Gastrocnemius medialis (tissue), 4 donors: ENCODE measurements around the gene TYK2. TPM values are rescaled to one million over a fixed set of nuclear protein-coding genes. Genes with fewer than 3 reads are reported as not detected.

ENCODE experiments used
- ATAC-seq, 2 donors: fragments of 150-250 bp; one replicate each; pipeline ENCODE4 v1.9.1; 2016
- DNase-seq, 2 donors: peaks; one replicate each; pipeline ENCODE4 v3.0.0-alpha.2; 2019
- H3K27ac ChIP-seq, 4 donors: fragments of 200-600 bp; sonication (generic); 1 replicate in 1 of 4; 2 replicates in 3 of 4; pipeline ENCODE4 v1.5.1; 2016 to 2018; ENCODE audit warnings: mild to moderate bottlenecking in 2 of 4, moderate library complexity in 1 of 4
- H3K27me3 ChIP-seq, 3 donors: fragments of 200-600 bp; sonication (generic) in 2 of 3; 1 replicate in 1 of 3; 2 replicates in 2 of 3; pipeline versions ENCODE4 v1.5.1 to v1.6.0; 2016 to 2019; ENCODE audit warnings: mild to moderate bottlenecking in 1 of 3, moderate library complexity in 1 of 3
- H3K36me3 ChIP-seq, 2 donors: fragments of 200-600 bp; sonication (generic) in 1 of 2; one replicate each; pipeline ENCODE4 v1.5.1; 2017 to 2018
- H3K4me1 ChIP-seq, 2 donors: fragments of 200-600 bp; sonication (generic) in 1 of 2; one replicate each; pipeline ENCODE4 v1.5.1; 2016 to 2017; ENCODE audit warnings: mild to moderate bottlenecking in 2 of 2
- H3K4me3 ChIP-seq, 4 donors: fragments of 200-600 bp; sonication (generic) in 3 of 4; 1 replicate in 1 of 4; 2 replicates in 3 of 4; pipeline ENCODE4 v1.5.1; 2016 to 2019; ENCODE audit warnings: mild to moderate bottlenecking in 2 of 4
- H3K9me3 ChIP-seq, 3 donors: fragments of 200-600 bp; sonication (generic) in 2 of 3; 1 replicate in 1 of 3; 2 replicates in 2 of 3; pipeline ENCODE4 v1.5.1; 2016 to 2019
- CTCF ChIP-seq, 5 experiments: fragments of 450-650 bp in 3 of 5; fragments of 200-600 bp in 2 of 5; sonication (generic) in 2 of 5; IDR thresholded peaks in 4 of 5; conservative IDR thresholded peaks in 1 of 5; 1 replicate in 4 of 5; 2 replicates in 1 of 5; pipeline ENCODE4 v1.5.1; 2016 to 2019; ENCODE audit warnings: antibody characterized with exemption in 5 of 5, mild to moderate bottlenecking in 3 of 5, moderate library complexity in 3 of 5
- POLR2A ChIP-seq, 2 donors: fragments of 450-650 bp; IDR thresholded peaks; one replicate each; pipeline ENCODE4 v1.6.1; 2017; ENCODE audit warnings: antibody characterized with exemption in 2 of 2, mild to moderate bottlenecking in 2 of 2, moderate library complexity in 2 of 2
- in situ Hi-C, 4 donors: fragments of 200-750 bp; cut with MboI; loops; one replicate each; pipeline versions ENCODE4 v1.15.0 to v1.8.0; 2017; ENCODE audit warnings: low sequenced_read_pairs in 4 of 4
- intact Hi-C: fragments of 100-400 bp; cut with DNase I; formaldehyde crosslinking; loops from one replicate; pipeline ENCODE4 v1.15.1; 2023; ENCODE audit warnings: low total_unique reads
- total RNA-seq, 4 donors: library from RNA; depleted of rRNA; stranded (reverse); fragments of >200 nt; gene quantifications; one replicate each; pipeline versions ENCODE4 v1.1.0 to v1.2.3, GENCODE V29; 2016

The TYK2 gene
- total RNA-seq, 4 donors from 2014 or later = 32.6 to 58.5 (median 50.9) TPM

GRCh38 chr19:10353793-10354391 lies 26.5 kb downstream of the TYK2 start:
- ATAC-seq (peak in 1 of 2 donors; percentile 49), DNase-seq (peak in 1 of 2 donors; percentile 42)
- in situ Hi-C loops (no loop called here), intact Hi-C loops (no loop called here)
- no peaks in the 10 kb centered on the region for H3K9me3 ChIP-seq
- H3K36me3 ChIP-seq = peaks cover 0 to 41% of the 10 kb centered on the region in 2 donors
- peak overlapping the region in 2 of 4 donors; percentile 15 to 33 for H3K4me3 ChIP-seq
- TF ChIP-seq POLR2A (IDR thresholded peaks at IDR 0.05) = no peak
- H3K4me1 ChIP-seq = no peaks in the 10 kb centered on the region
- no peaks in the 10 kb centered on the region for H3K27me3 ChIP-seq
- H3K27ac ChIP-seq = peak overlapping the region in 2 of 4 donors; percentile 11 to 34

GRCh38 chr19:10352764-10353671 lies 27.4 kb downstream of the TYK2 start:
- H3K27ac ChIP-seq = peak overlapping the region in 3 of 4 donors; percentile 44 to 71 (median 67)
- H3K4me1 ChIP-seq = no peaks in the 10 kb centered on the region
- ATAC-seq = peak; percentile 54 to 71
- peak overlapping the region in 2 of 4 donors; percentile 15 to 33 for H3K4me3 ChIP-seq
- intact Hi-C loops = no loop called here
- DNase-seq = peak; percentile 27 to 50
- TF ChIP-seq CTCF (IDR thresholded peaks at IDR 0.05 in 4 of 5, conservative IDR thresholded peaks at IDR 0.05 in 1 of 5) (no peak), POLR2A (IDR thresholded peaks at IDR 0.05) (no peak)
- peaks cover 0 to 34% of the 10 kb centered on the region in 2 donors for H3K36me3 ChIP-seq
- H3K27me3 ChIP-seq = no peaks in the 10 kb centered on the region
- no peaks in the 10 kb centered on the region for H3K9me3 ChIP-seq
- in situ Hi-C loops = no loop called here

- ATAC-seq = peak in 1 of 2 donors; percentile 27
- no peaks in the 10 kb centered on the region for H3K27me3 ChIP-seq
Observed at GRCh38 chr19:10346509-10346908, 33.9 kb downstream of the TYK2 start.

GRCh38 chr19:10344780-10345179 lies 35.6 kb downstream of the TYK2 start:
- no peaks in the 10 kb centered on the region for H3K27me3 ChIP-seq
- no peaks in the 10 kb centered on the region for H3K36me3 ChIP-seq
- H3K27ac ChIP-seq = no peak overlapping the region
- no peak for ATAC-seq
- no peaks in the 10 kb centered on the region for H3K4me1 ChIP-seq
- no peaks in the 10 kb centered on the region for H3K9me3 ChIP-seq
- TF ChIP-seq POLR2A (IDR thresholded peaks at IDR 0.05) = no peak
- TF ChIP-seq CTCF (IDR thresholded peaks at IDR 0.05 in 4 of 5, conservative IDR thresholded peaks at IDR 0.05 in 1 of 5) = no peak
- no peak overlapping the region for H3K4me3 ChIP-seq
- in situ Hi-C loops = no loop called here
- intact Hi-C loops = no loop called here
- DNase-seq = no peak

More at GRCh38 chr19:10346509-10346908, 33.9 kb downstream of the TYK2 start:
- Histone ChIP-seq H3K36me3 (peaks cover 0 to 6% of the 10 kb centered on the region in 2 donors), H3K4me1 (no peaks in the 10 kb centered on the region), H3K9me3 (no peaks in the 10 kb centered on the region), H3K27ac (no peak overlapping the region), H3K4me3 (no peak overlapping the region)
- no peak for DNase-seq
- no peak for TF ChIP-seq CTCF (IDR thresholded peaks at IDR 0.05 in 4 of 5, conservative IDR thresholded peaks at IDR 0.05 in 1 of 5)
- TF ChIP-seq POLR2A (IDR thresholded peaks at IDR 0.05) = no peak
- in situ Hi-C loops = no loop called here
- intact Hi-C loops = no loop called here

GRCh38 chr19:10343495-10343894 lies 36.9 kb downstream of the TYK2 start:
- H3K27me3 ChIP-seq = no peaks in the 10 kb centered on the region
- no peaks in the 10 kb centered on the region for H3K4me1 ChIP-seq
- H3K9me3 ChIP-seq = no peaks in the 10 kb centered on the region
- DNase-seq = no peak
- H3K27ac ChIP-seq = no peak overlapping the region
- H3K36me3 ChIP-seq = no peaks in the 10 kb centered on the region
- intact Hi-C loops = no loop called here
- no peak for TF ChIP-seq CTCF (IDR thresholded peaks at IDR 0.05 in 4 of 5, conservative IDR thresholded peaks at IDR 0.05 in 1 of 5)
- TF ChIP-seq POLR2A (IDR thresholded peaks at IDR 0.05) = no peak
- no peak overlapping the region for H3K4me3 ChIP-seq
- in situ Hi-C loops = no loop called here
- no peak for ATAC-seq
